Right renal cortex interstitium (tissue), 3 donors: ENCODE data around the gene CEP72. TPM values are rescaled to one million over a fixed set of nuclear protein-coding genes. Genes with fewer than 3 reads are reported as not detected.
"Not testable (repeated sequence)": the region's sequence is repeated elsewhere in the genome, so short reads cannot be mapped to it uniquely, and the experiment has no call there.

Source experiments
- DNase-seq, 3 donors: peaks; one replicate each; pipeline ENCODE4 v3.0.0-alpha.2; 2013; ENCODE audit warnings: low read depth in 3 of 3, low spot score in 2 of 3
- polyA plus RNA-seq, 3 donors: library from polyadenylated mRNA; unstranded; fragments of 120-200 nt; gene quantifications; one replicate each; pipeline ENCODE4 v1.2.1, GENCODE V29; 2013; ENCODE audit not compliant: insufficient read length in 3 of 3

The CEP72 gene
- polyA plus RNA-seq, 3 donors: 7.6 to 8.6 (median 7.8) TPM

- DNase-seq: no peak
Observed at GRCh38 chr5:595285-595875, 16.8 kb upstream of the CEP72 start.

GRCh38 chr5:597871-598563, 14.1 kb upstream of the CEP72 start:
- no peak for DNase-seq

- no peak for DNase-seq
Observed at GRCh38 chr5:598564-598890, 13.6 kb upstream of the CEP72 start.

GRCh38 chr5:600886-601541, 11.1 kb upstream of the CEP72 start:
- DNase-seq: no peak

GRCh38 chr5:601771-602465, 10.2 kb upstream of the CEP72 start:
- no peak for DNase-seq

- no peak for DNase-seq
Observed at GRCh38 chr5:602466-603035, 9.6 kb upstream of the CEP72 start.

GRCh38 chr5:603081-603998, 8.8 kb upstream of the CEP72 start:
- DNase-seq: no peak

GRCh38 chr5:604391-604831, 7.7 kb upstream of the CEP72 start:
- DNase-seq: no peak

- DNase-seq: not testable (repeated sequence)
Observed at GRCh38 chr5:605090-605489, 7.0 kb upstream of the CEP72 start.

GRCh38 chr5:606061-606460, 6.1 kb upstream of the CEP72 start:
- no peak for DNase-seq

GRCh38 chr5:606526-607399, 5.4 kb upstream of the CEP72 start:
- no peak for DNase-seq

- no peak for DNase-seq
Observed at GRCh38 chr5:607541-608428, 4.4 kb upstream of the CEP72 start.

GRCh38 chr5:608429-609370, 3.4 kb upstream of the CEP72 start:
- no peak for DNase-seq

- no peak for DNase-seq
Observed at GRCh38 chr5:609506-609905, 2.6 kb upstream of the CEP72 start.

GRCh38 chr5:610011-610743, 2.0 kb upstream of the CEP72 start:
- no peak for DNase-seq
